ENCODE measurements around the gene MAST4.

Gene MAST4

DNA sequence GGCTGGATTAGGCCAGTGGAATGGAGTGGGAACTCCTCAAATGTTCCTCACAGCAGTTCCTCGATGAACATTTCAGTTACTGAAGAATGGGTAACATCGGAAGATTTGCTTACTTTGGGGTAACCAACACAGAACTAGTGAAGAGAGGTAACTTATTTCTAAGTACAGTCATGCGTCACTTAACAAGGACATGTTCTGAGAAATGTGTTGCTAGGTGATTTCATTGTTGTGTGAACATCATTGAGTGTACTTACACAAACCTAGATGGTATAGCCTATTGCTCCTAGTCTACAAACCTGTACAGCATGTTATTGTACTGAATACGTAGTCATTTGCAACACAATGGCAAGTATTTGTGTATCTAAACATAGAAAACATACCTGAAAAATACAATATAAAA lies 228.3 kb downstream of the MAST4 start:
- no peak overlapping the region for H3K4me3 ChIP-seq (ENCODE audit: low read length)
- DNase-seq (ENCODE audit: low read depth) = no peak
- TF ChIP-seq, protein P1, sequence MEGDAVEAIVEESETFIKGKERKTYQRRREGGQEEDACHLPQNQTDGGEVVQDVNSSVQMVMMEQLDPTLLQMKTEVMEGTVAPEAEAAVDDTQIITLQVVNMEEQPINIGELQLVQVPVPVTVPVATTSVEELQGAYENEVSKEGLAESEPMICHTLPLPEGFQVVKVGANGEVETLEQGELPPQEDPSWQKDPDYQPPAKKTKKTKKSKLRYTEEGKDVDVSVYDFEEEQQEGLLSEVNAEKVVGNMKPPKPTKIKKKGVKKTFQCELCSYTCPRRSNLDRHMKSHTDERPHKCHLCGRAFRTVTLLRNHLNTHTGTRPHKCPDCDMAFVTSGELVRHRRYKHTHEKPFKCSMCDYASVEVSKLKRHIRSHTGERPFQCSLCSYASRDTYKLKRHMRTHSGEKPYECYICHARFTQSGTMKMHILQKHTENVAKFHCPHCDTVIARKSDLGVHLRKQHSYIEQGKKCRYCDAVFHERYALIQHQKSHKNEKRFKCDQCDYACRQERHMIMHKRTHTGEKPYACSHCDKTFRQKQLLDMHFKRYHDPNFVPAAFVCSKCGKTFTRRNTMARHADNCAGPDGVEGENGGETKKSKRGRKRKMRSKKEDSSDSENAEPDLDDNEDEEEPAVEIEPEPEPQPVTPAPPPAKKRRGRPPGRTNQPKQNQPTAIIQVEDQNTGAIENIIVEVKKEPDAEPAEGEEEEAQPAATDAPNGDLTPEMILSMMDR (conservative IDR thresholded peaks at IDR 0.05; ENCODE audit: low read length) = no peak

GRCh38 chr5:66826263-66826662 lies 230.1 kb downstream of the MAST4 start:
- no peak overlapping the region for H3K4me3 ChIP-seq (ENCODE audit: low read length)
- TF ChIP-seq, protein P1 (conservative IDR thresholded peaks at IDR 0.05; ENCODE audit: low read length) = no peak
- DNase-seq (ENCODE audit: low read depth) = no peak

DNA sequence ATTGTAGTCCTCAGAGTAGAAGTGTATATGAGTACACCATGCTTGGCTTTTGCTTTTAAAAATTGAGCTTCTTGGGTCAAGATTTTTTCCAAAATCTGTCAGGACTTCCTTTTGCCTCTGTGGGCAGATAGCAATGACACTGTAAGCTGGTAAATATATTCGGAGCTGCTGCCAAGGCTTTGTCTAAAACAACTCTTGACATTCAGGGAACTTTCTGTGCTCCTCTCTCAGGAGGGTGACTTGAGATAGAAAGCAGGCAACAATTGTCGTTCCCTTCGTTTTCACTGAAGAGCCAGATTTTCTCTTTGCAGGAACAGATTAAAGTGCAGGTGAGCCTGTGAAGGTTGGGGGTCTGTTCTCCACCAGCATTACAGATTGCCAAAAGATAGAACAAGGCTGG lies 230.5 kb downstream of the MAST4 start:
- no peak for DNase-seq (ENCODE audit: low read depth)
- TF ChIP-seq, protein P1 (conservative IDR thresholded peaks at IDR 0.05; ENCODE audit: low read length) = no peak
- H3K4me3 ChIP-seq (ENCODE audit: low read length) = no peak overlapping the region

GRCh38 chr5:66828046-66828547 lies 231.9 kb downstream of the MAST4 start:
- no peak for DNase-seq (ENCODE audit: low read depth)
- TF ChIP-seq, protein P1 (conservative IDR thresholded peaks at IDR 0.05; ENCODE audit: low read length) = no peak
- H3K4me3 ChIP-seq (ENCODE audit: low read length) = peak overlapping the region; percentile 62

DNA sequence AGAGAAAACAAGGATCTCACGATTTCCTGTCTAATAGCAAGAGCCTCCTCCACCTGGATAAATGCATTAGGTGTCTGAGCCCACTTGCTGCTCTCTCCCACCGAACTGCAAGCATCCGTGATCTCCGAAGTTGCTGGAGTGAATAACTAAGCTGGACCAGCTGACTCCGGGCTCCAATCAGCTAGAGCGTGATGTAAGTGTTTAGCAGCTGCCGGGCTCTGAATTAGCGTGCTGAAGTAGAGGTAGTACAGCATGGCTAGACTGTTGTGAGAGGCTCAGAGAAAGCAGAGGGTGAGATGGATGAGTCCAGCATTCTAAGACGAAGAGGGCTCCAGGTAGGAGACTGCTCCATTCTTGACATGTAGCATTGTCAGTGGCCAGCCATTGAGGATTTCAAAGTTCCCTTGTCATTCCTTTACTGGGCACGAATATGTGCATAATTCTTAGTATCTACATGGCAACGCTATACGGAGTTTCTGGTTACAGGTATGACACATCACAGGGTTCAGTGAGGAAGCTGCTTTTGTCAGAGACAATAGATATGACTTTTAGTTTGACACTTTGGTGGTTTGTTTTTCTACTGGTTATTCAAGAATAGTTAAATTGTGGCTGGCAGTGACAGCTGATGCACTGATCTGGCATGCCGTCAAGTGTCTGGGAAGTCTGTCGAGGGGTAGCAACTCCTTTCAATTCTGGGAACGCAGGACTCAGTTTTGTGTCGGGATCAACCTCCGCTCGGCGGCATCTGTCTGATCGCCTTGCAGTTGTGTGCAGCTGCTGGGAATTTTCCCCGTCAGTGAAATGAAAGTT lies 232.6 kb downstream of the MAST4 start:
- peak overlapping the region; percentile 62 for H3K4me3 ChIP-seq (ENCODE audit: low read length)
- TF ChIP-seq, protein P1 (conservative IDR thresholded peaks at IDR 0.05; ENCODE audit: low read length) = no peak
- DNase-seq (ENCODE audit: low read depth) = peak; percentile 58

DNA sequence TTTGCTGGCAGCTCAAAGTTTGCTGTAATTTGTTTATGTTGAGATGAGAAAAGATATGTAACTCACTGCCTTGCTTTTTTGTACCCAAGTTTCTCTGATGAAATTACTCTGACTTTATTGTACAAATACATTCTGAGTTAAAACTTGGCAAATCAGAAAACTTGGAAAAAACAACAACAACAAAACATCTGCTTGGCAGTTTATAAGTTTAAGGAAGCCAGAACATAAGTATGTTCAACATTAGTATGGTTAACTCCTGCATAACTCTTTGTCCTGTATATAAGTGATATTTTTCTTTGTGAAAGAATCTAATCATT lies 233.1 kb downstream of the MAST4 start:
- no peak for DNase-seq (ENCODE audit: low read depth)
- TF ChIP-seq, protein P1 (conservative IDR thresholded peaks at IDR 0.05; ENCODE audit: low read length) = no peak
- peak overlapping the region; percentile 62 for H3K4me3 ChIP-seq (ENCODE audit: low read length)

- peak; percentile 15 for DNase-seq (ENCODE audit: low read depth)
- H3K4me3 ChIP-seq (ENCODE audit: low read length) = no peak overlapping the region
- TF ChIP-seq, protein P1 (conservative IDR thresholded peaks at IDR 0.05; ENCODE audit: low read length) = no peak
Observed at GRCh38 chr5:66829826-66830225, 233.6 kb downstream of the MAST4 start.
